BLaER1 treated with 17β-estradiol and CSF1 and Interleukin-3, amounts not matched to agents 10 nM and 100 nM (cell line): ENCODE results near the gene CLDN10.

Experiments used
- H3K27ac ChIP-seq, 11 experiments: shearing (Covaris generic); formaldehyde crosslinking; 2 replicates each; pipeline ENCODE4 v1.8.1; 2022
- H3K27me3 ChIP-seq, 11 experiments: shearing (Covaris generic); formaldehyde crosslinking; 2 replicates each; pipeline ENCODE4 v1.8.1; 2022
- H3K36me3 ChIP-seq, 11 experiments: shearing (Covaris generic); formaldehyde crosslinking; 2 replicates each; pipeline ENCODE4 v1.8.1; 2022
- H3K4me1 ChIP-seq, 10 experiments: shearing (Covaris generic); formaldehyde crosslinking; 2 replicates each; pipeline ENCODE4 v1.8.1; 2022
- H3K4me2 ChIP-seq, 11 experiments: shearing (Covaris generic); formaldehyde crosslinking; 2 replicates each; pipeline ENCODE4 v1.8.1; 2022
- H3K4me3 ChIP-seq, 10 experiments: shearing (Covaris generic); formaldehyde crosslinking; 2 replicates each; pipeline ENCODE4 v1.8.1; 2022
- H3K9ac ChIP-seq, 11 experiments: shearing (Covaris generic); formaldehyde crosslinking; 2 replicates each; pipeline ENCODE4 v1.8.1; 2022
- H3K9me3 ChIP-seq, 11 experiments: shearing (Covaris generic); formaldehyde crosslinking; replicated peaks in 1 of 11; 2 replicates each; pipeline ENCODE4 v1.8.1; 2022
- H4K20me1 ChIP-seq, 11 experiments: shearing (Covaris generic); formaldehyde crosslinking; 2 replicates each; pipeline ENCODE4 v1.8.1; 2022
- Cebpa-rat ChIP-seq, 11 experiments: shearing (Covaris generic); IDR thresholded peaks; 2 replicates each; pipeline ENCODE4 v1.8.1; 2022

The CLDN10 gene

GRCh38 chr13:95535243-95535642 lies 17.3 kb upstream of the CLDN10 start:
- H3K4me3 ChIP-seq = no peak overlapping the region
- H3K4me2 ChIP-seq = no peak overlapping the region; a peak in 1 of 22 replicates
- H3K4me1 ChIP-seq = 0 out of 20 replicates have a peak, but pooled peaks cover 0 to 1% (median 0%) of the 10 kb centered on the region in 10 experiments
- no peak for TF ChIP-seq Cebpa-rat (IDR thresholded peaks at IDR 0.05)
- no peaks in the 10 kb centered on the region for H4K20me1 ChIP-seq
- no peak overlapping the region for H3K9ac ChIP-seq
- H3K36me3 ChIP-seq = no peaks in the 10 kb centered on the region
- H3K27ac ChIP-seq = no peak overlapping the region
- H3K9me3 ChIP-seq = no peaks in the 10 kb centered on the region
- no peaks in the 10 kb centered on the region for H3K27me3 ChIP-seq

- no peak for TF ChIP-seq Cebpa-rat (IDR thresholded peaks at IDR 0.05)
- no peak overlapping the region for H3K9ac ChIP-seq
- H3K9me3 ChIP-seq = no peaks in the 10 kb centered on the region
- no peak overlapping the region for H3K4me2 ChIP-seq
- H3K4me1 ChIP-seq = peaks cover 6 to 13% (median 10%) of the 10 kb centered on the region in 10 experiments; a peak in 15 of 20 replicates
- no peaks in the 10 kb centered on the region for H3K27me3 ChIP-seq
- H4K20me1 ChIP-seq = no peaks in the 10 kb centered on the region
- H3K27ac ChIP-seq = no peak overlapping the region
- no peaks in the 10 kb centered on the region for H3K36me3 ChIP-seq
- H3K4me3 ChIP-seq = no peak overlapping the region
These were observed 15.8 kb upstream of the CLDN10 start for GRCh38 chr13:95536632-95537241.

- Histone ChIP-seq H3K4me3 (no peak overlapping the region), H3K27me3 (no peaks in the 10 kb centered on the region), H3K36me3 (no peaks in the 10 kb centered on the region), H3K9ac (no peak overlapping the region), H3K27ac (no peak overlapping the region), H3K9me3 (no peaks in the 10 kb centered on the region), H3K4me1 (peaks cover 6 to 15% (median 10%) of the 10 kb centered on the region in 10 experiments; a peak in 15 of 20 replicates), H3K4me2 (peak overlapping the region; percentile 1 to 57 (median 31); a peak in 15 of 22 replicates), H4K20me1 (no peaks in the 10 kb centered on the region)
- TF ChIP-seq Cebpa-rat (IDR thresholded peaks at IDR 0.05) = no peak
These were observed 11.6 kb upstream of the CLDN10 start for GRCh38 chr13:95540888-95541287.

GRCh38 chr13:95541308-95541707 lies 11.2 kb upstream of the CLDN10 start:
- TF ChIP-seq Cebpa-rat (IDR thresholded peaks at IDR 0.05) = no peak
- Histone ChIP-seq H3K27ac (no peak overlapping the region), H4K20me1 (no peaks in the 10 kb centered on the region), H3K4me2 (peak overlapping the region; percentile 1 to 57 (median 31); a peak in 15 of 22 replicates), H3K9me3 (no peaks in the 10 kb centered on the region), H3K4me1 (peaks cover 6 to 15% (median 10%) of the 10 kb centered on the region in 10 experiments; a peak in 15 of 20 replicates), H3K4me3 (no peak overlapping the region), H3K36me3 (no peaks in the 10 kb centered on the region), H3K9ac (no peak overlapping the region), H3K27me3 (no peaks in the 10 kb centered on the region)

GRCh38 chr13:95541911-95542474 lies 10.5 kb upstream of the CLDN10 start:
- Histone ChIP-seq H4K20me1 (no peaks in the 10 kb centered on the region), H3K4me3 (no peak overlapping the region), H3K9me3 (no peaks in the 10 kb centered on the region), H3K9ac (no peak overlapping the region), H3K27ac (no peak overlapping the region), H3K4me2 (peak overlapping the region in 2 of 11 experiments; percentile 50 to 57; a peak in 1 of 22 replicates), H3K27me3 (no peaks in the 10 kb centered on the region), H3K36me3 (no peaks in the 10 kb centered on the region), H3K4me1 (peaks cover 6 to 22% (median 10%) of the 10 kb centered on the region in 10 experiments; a peak in 15 of 20 replicates)
- TF ChIP-seq Cebpa-rat (IDR thresholded peaks at IDR 0.05) = no peak

GRCh38 chr13:95544293-95544692 lies 8.2 kb upstream of the CLDN10 start:
- Histone ChIP-seq H4K20me1 (no peaks in the 10 kb centered on the region), H3K4me3 (no peak overlapping the region), H3K4me2 (no peak overlapping the region), H3K9me3 (no peaks in the 10 kb centered on the region), H3K27me3 (no peaks in the 10 kb centered on the region), H3K9ac (no peak overlapping the region), H3K36me3 (no peaks in the 10 kb centered on the region), H3K27ac (no peak overlapping the region), H3K4me1 (peaks cover 6 to 22% (median 10%) of the 10 kb centered on the region in 10 experiments; a peak in 15 of 20 replicates)
- no peak for TF ChIP-seq Cebpa-rat (IDR thresholded peaks at IDR 0.05)

GRCh38 chr13:95546919-95547318 lies 5.6 kb upstream of the CLDN10 start:
- Histone ChIP-seq H3K27me3 (no peaks in the 10 kb centered on the region), H3K9ac (no peak overlapping the region), H3K36me3 (no peaks in the 10 kb centered on the region), H3K4me2 (peak overlapping the region in 1 of 11 experiments; percentile 13; a peak in 1 of 22 replicates), H3K4me1 (peaks cover 0 to 8% (median 0%) of the 10 kb centered on the region in 10 experiments; a peak in 4 of 20 replicates), H3K4me3 (no peak overlapping the region), H3K9me3 (no peaks in the 10 kb centered on the region), H4K20me1 (no peaks in the 10 kb centered on the region), H3K27ac (no peak overlapping the region)
- TF ChIP-seq Cebpa-rat (IDR thresholded peaks at IDR 0.05) = no peak

- Histone ChIP-seq H3K27ac (no peak overlapping the region), H3K4me1 (peaks cover 0 to 7% (median 0%) of the 10 kb centered on the region in 10 experiments; a peak in 4 of 20 replicates), H4K20me1 (no peaks in the 10 kb centered on the region), H3K4me2 (no peak overlapping the region), H3K4me3 (no peak overlapping the region), H3K36me3 (no peaks in the 10 kb centered on the region), H3K27me3 (no peaks in the 10 kb centered on the region), H3K9ac (no peak overlapping the region), H3K9me3 (peaks cover under 1 to 4% (median 3%) of the 10 kb centered on the region in 11 experiments; a peak in 20 of 22 replicates)
- TF ChIP-seq Cebpa-rat (IDR thresholded peaks at IDR 0.05) = no peak
These were observed 4.9 kb upstream of the CLDN10 start for GRCh38 chr13:95547531-95548167.

- Histone ChIP-seq H3K4me2 (no peak overlapping the region), H3K27me3 (no peaks in the 10 kb centered on the region), H3K9me3 (peaks cover 10 to 20% (median 14%) of the 10 kb centered on the region in 11 experiments; a peak in 20 of 22 replicates), H4K20me1 (no peaks in the 10 kb centered on the region), H3K4me3 (no peak overlapping the region), H3K27ac (no peak overlapping the region), H3K4me1 (no peaks in the 10 kb centered on the region), H3K36me3 (no peaks in the 10 kb centered on the region), H3K9ac (no peak overlapping the region)
- no peak for TF ChIP-seq Cebpa-rat (IDR thresholded peaks at IDR 0.05)
These were observed 347 bp upstream of the CLDN10 start for GRCh38 chr13:95552208-95552538.
